ENCODE measurements around the gene WASF3.

The WASF3 gene

GRCh38 chr13:26562512-26562890, 5.0 kb downstream of the WASF3 start:
- no peak for TF ChIP-seq CTCF (IDR thresholded peaks at IDR 0.05; ENCODE audit: low read depth, low read length)
- no peak for DNase-seq
- H3K36me3 ChIP-seq, result peaks cover 10% of the 10 kb centered on the region
- peak overlapping the region; percentile 44 for H3K27ac ChIP-seq
- no peaks in the 10 kb centered on the region for H3K9me3 ChIP-seq (ENCODE audit: severe bottlenecking)
- H3K4me3 ChIP-seq (ENCODE audit: low read depth, low read length), result no peak overlapping the region
- H3K27me3 ChIP-seq (ENCODE audit: insufficient read depth, low read depth, severe bottlenecking), result no peaks in the 10 kb centered on the region

- no peak overlapping the region for H3K27ac ChIP-seq
- no peaks in the 10 kb centered on the region for H3K27me3 ChIP-seq (ENCODE audit: insufficient read depth, low read depth, severe bottlenecking)
- H3K36me3 ChIP-seq, result peaks cover 10% of the 10 kb centered on the region
- DNase-seq, result no peak
- no peaks in the 10 kb centered on the region for H3K9me3 ChIP-seq (ENCODE audit: severe bottlenecking)
- no peak for TF ChIP-seq CTCF (IDR thresholded peaks at IDR 0.05; ENCODE audit: low read depth, low read length)
- no peak overlapping the region for H3K4me3 ChIP-seq (ENCODE audit: low read depth, low read length)
Measured at GRCh38 chr13:26563713-26564112, 6.2 kb downstream of the WASF3 start.

- Histone ChIP-seq H3K4me3 (ENCODE audit: low read depth, low read length) (no peak overlapping the region), H3K27ac (no peak overlapping the region), H3K27me3 (ENCODE audit: insufficient read depth, low read depth, severe bottlenecking) (no peaks in the 10 kb centered on the region), H3K9me3 (ENCODE audit: severe bottlenecking) (no peaks in the 10 kb centered on the region), H3K36me3 (peaks cover 8% of the 10 kb centered on the region)
- no peak for DNase-seq
- no peak for TF ChIP-seq CTCF (IDR thresholded peaks at IDR 0.05; ENCODE audit: low read depth, low read length)
Measured at GRCh38 chr13:26568132-26568815, 10.8 kb downstream of the WASF3 start.

- no peak for DNase-seq
- Histone ChIP-seq H3K4me3 (ENCODE audit: low read depth, low read length) (no peak overlapping the region), H3K36me3 (peaks cover 10% of the 10 kb centered on the region), H3K27me3 (ENCODE audit: insufficient read depth, low read depth, severe bottlenecking) (no peaks in the 10 kb centered on the region), H3K9me3 (ENCODE audit: severe bottlenecking) (no peaks in the 10 kb centered on the region), H3K27ac (no peak overlapping the region)
- no peak for TF ChIP-seq CTCF (IDR thresholded peaks at IDR 0.05; ENCODE audit: low read depth, low read length)
Measured at GRCh38 chr13:26571518-26571917, 14.0 kb downstream of the WASF3 start.

- DNase-seq, result no peak
- Histone ChIP-seq H3K4me3 (ENCODE audit: low read depth, low read length) (no peak overlapping the region), H3K9me3 (ENCODE audit: severe bottlenecking) (peaks cover 6% of the 10 kb centered on the region), H3K36me3 (peaks cover 24% of the 10 kb centered on the region), H3K27me3 (ENCODE audit: insufficient read depth, low read depth, severe bottlenecking) (no peaks in the 10 kb centered on the region), H3K27ac (no peak overlapping the region)
- TF ChIP-seq CTCF (IDR thresholded peaks at IDR 0.05; ENCODE audit: low read depth, low read length), result no peak
Measured at GRCh38 chr13:26575244-26575643, 17.8 kb downstream of the WASF3 start.

GRCh38 chr13:26579580-26579979, 22.1 kb downstream of the WASF3 start:
- no peak for TF ChIP-seq CTCF (IDR thresholded peaks at IDR 0.05; ENCODE audit: low read depth, low read length)
- H3K27me3 ChIP-seq (ENCODE audit: insufficient read depth, low read depth, severe bottlenecking), result no peaks in the 10 kb centered on the region
- H3K36me3 ChIP-seq, result peaks cover 25% of the 10 kb centered on the region
- no peak for DNase-seq
- no peak overlapping the region for H3K27ac ChIP-seq
- H3K9me3 ChIP-seq (ENCODE audit: severe bottlenecking), result peaks cover 6% of the 10 kb centered on the region
- H3K4me3 ChIP-seq (ENCODE audit: low read depth, low read length), result no peak overlapping the region

Data from WERI-Rb-1 (cell line).